Endothelial cell of hepatic sinusoid (primary cell): ENCODE data around the gene KCNMB4.

Experiments used
- in situ Hi-C: cut with HindIII; loops from 2 replicates; pipeline ENCODE4 v1.10.0; 2017; ENCODE audit warnings: low sequenced_read_pairs

Gene KCNMB4

DNA sequence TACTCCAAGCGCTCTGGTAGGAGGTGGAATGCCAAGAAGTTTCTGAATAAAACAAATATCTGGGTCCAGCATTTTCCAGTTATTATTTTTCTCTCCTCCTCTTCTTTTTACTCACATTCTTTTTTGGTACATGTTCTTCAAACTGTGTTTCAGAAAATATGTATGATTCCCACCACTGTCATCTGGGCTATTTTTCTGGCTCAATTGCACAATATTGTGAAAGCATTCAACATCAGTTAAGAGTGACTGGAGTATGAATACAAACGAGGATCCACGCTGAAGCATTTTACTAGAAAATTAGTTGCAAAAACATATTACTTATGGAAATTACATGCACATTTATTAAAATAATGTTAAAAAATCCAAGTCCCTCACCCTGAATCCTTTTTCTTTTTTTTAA, 61.5 kb downstream of the KCNMB4 start:
- in situ Hi-C loops, result no loop called here

DNA sequence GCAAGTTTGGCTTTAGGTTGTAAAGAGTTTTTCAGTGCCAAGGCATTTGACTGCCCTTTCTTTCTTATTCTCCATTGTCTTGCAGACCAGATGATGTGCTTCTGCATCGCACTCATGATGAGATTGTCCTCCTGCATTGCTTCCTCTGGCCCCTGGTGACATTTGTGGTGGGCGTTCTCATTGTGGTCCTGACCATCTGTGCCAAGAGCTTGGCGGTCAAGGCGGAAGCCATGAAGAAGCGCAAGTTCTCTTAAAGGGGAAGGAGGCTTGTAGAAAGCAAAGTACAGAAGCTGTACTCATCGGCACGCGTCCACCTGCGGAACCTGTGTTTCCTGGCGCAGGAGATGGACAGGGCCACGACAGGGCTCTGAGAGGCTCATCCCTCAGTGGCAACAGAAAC, 64.3 kb downstream of the KCNMB4 start:
- in situ Hi-C loops, result no loop called here

DNA sequence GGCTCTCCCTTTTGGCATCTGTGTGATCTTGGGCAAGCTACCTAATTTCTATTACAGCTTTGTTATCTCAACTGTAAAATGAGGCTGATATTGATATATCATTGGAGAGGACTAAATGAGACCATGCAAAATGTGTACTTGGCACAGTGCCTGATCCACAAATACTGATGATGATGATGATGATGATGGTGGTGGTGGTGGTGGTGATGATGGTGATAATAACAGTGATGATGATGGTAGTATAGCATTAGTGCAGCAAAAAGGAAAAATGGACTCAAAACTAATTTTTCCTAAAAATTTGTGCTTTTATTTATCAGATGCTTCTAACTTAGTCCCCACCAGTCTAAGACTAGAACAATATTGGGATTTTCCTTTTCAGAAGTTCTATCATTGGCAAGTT, 70.7 kb downstream of the KCNMB4 start:
- in situ Hi-C loops, result no loop called here

DNA sequence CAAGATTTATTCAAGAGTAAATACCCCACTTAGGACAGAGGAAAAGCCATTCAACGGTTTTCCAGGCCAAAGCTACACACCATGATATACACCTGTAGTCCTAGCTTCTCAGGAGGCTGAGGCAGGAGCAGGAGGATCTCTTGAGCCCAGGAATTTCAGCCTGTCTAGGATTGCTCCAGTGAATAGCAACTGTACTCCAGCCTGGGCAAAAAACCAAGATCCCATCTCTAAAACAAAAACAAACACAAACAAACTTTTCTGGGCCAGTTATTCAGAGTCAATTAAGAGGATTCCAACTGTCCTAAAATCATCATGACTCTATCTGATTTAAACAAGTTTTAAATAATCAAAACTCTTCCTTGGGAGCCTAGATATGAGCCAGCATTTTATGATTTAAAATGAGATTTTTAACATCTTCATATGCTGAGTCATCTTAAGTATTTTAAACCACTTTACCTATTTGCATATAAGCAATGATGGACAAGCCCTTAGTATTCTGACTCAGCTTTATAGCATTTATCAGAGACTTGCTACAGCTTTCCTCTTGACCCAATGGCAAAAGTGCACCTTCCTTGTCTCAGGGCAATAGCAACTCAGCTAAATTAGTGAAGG, 77.1 kb downstream of the KCNMB4 start:
- in situ Hi-C loops, result no loop called here

DNA sequence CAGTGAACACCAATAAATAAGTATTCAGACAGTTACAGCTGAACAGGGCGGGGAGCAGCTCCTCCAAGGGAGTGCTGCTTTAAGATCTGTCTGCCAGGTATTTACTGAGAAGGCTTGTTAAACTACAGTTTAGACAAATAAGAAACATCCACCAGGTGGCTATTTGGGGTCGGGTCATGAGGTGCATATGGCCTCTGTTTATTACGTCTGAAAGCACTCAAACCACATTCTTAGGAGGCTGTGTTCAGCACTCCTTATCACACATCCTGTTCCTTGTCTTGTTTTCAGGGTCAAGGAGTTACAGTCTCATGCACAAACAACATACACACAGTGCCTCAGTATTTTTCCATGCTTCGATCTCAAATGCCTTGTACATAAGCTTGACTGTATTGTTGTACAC, 78.8 kb downstream of the KCNMB4 start:
- in situ Hi-C loops, result no loop called here

DNA sequence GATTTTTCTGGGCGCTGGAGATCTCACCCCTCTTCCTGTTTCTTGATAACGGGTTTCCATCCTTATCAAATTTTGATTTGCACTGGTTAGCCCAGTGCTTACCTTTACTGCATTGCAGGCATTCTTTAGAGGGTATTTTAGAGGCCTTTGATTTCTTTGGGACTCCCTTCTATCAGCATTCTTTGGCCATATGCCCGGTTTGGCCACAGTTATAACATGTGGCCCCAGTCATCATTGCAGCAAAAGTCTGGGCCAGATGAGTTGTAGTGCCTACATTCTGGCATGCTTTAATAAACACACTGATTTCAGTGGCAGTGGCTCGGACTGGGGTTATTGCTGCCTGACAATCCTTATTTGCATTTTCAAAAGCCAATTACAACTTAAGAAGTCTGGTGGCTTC, 82.3 kb downstream of the KCNMB4 start:
- in situ Hi-C loops, result no loop called here

DNA sequence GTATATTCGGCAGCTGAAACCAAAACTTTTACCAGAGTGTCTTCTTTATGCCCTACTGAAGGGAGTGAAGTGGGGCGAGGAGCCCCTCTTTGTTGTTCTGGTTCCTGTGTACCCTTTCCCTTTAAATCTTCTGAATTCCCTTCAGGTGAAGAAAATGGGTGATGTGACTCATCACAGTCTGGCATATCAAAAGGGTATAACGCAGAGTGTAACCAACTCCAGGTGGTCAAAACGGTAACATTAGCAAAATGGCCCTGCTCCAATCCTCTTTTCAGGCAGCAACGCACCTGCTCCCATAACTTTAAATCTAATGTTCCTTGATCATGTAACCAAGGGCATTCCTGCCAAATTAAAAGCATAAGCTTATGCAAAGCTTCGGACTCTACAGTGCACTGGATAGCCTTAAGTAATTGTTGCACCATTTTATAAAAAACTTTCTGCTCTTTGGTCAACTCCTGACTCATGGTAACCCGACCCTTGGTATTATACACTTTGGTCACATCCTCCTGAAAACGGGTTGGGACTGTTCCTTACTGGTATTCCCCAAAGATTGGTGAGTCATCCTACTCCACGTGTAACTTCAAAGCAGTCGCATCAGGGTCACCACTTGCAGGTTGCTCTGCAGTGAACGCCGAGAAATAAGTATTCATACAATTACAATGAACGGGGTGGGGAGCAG, 83.1 kb downstream of the KCNMB4 start:
- in situ Hi-C loops, result no loop called here

DNA sequence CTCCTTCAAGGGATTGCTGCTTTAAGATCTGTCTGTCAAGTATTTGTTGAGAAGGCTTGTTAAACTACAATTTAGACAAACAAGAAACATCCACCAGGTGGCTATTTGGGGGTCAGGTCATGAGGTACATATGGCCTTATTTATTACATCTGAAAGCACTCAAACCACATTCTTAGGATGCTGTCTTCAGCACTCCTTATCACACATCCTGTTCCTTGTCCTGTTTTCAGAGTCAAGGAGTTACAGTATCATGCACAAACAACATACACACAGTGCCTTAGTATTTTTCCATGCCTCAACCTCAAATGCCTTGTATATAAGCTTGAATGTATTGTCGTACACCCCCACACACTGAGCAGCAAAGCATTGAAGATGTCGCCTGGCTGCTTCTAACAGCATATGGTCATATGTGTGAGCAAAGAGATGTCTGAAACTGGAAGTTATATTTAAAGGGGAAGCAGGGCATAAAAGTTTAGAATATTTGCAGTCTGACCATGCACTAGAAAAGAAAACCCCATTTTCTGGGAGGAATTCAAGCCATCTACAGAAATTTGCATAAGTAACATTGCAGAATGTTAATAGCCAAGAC, 83.8 kb downstream of the KCNMB4 start:
- in situ Hi-C loops, result no loop called here

DNA sequence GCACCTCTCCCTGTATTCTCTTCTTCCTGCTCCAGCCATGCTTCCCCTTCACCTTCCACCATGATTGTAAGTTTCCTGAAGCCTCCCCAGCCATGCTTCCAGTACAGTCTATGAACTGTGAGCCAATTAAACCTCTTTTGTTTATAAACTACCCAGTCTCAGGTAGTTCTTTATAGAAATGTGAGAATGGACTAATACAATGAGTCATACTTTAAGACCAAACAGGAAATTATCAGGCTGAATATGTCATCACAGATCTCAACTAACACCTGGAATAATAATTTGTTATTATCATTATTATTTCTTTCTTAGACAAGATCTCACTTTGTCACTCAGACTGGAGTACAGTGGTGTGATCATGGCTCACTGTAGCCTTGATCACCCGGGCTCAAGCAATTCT, 85.4 kb downstream of the KCNMB4 start:
- in situ Hi-C loops, result no loop called here

DNA sequence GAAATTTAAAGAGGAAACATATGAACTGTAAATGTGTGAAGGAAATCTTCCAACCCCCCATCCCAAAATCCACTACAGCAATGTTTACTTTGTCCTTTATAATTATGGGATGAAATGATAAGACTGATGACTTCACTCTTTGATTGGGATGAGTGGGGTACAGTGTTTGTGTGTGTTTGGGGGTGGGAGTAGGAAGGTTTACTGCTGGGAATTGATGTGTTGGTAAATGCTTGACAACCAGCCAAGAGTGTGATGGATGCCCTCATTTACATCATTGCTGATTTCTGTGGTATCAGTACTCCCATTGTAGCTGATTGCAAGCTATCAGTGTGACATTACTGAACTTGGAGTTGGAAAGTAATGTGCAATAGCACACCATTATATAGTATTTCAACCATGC, 90.9 kb downstream of the KCNMB4 start:
- in situ Hi-C loops, result no loop called here

DNA sequence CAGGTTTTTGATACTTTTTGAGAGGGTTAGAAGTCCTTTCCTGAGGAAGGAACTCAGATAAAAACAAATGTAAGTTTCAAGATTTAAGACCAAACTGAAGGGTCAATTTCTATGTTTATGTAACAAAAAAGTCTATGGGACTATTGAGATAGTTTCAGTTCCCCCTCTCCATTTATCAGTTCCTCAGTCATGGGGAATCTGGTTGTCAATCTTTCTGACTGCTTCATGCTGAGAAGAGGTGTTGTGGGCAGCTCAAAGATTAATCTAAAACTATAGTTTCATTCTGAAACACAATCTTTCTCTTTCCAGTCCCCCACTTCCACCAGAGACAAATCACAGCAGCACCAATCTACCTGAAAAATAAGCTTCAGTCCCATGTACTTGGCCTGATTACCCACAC, 93.7 kb downstream of the KCNMB4 start:
- in situ Hi-C loops, result no loop called here

DNA sequence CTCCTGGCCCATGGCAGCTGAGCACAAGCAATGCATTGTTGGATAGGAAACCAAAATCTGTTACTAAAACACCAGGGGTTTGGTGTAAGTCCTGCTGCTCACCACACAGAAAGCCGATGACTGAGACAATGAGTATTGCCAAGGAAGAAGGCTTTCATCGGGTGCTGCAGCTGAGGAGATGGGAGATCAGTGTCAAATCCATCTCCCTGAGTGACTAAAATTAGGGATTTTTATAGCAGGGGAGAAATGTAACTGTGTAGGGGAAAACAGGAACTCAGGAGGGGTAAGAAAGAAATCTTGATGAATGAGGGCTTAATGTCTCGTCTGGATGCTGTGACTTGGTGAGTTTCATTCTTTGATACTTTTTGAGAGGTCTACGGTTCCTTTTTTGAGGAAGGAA, 97.9 kb downstream of the KCNMB4 start:
- in situ Hi-C loops, result no loop called here

DNA sequence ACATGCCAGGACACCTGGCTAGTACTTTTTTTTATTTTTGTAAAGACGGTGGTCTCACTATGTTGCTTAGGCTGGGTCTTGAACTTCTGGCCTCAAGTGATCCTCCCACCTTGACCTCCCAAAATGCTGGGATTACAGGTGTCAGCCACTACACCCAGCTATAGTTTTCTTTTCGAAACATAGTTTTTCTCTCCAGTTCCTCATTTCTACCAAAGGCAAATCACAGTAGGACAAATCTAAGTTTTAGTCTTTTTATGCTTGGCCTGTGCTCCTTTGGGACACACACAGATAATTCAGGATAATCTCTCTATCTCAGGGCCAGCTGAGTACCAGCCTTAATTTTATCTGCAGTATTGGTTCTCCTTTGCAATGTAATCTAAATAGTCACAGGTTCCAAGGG, 100.7 kb downstream of the KCNMB4 start:
- in situ Hi-C loops, result no loop called here

DNA sequence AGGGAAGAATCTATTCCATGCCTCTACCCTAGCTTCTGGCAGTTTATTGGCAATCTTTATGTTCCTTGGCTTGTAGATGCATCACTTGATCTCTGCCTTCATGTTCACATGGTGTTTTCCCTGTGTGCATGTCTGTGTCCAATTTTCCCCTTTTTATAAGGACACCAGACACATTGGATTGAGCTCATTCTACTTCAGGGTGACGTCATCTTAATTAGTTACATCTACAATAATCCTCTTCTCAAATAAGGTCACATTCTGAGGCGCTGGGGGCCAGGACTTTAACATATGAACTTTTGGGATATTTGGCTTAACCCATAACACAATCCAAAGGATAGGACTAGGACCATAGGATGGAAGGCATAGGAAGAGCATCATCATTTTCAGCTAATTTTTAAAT, 101.4 kb downstream of the KCNMB4 start:
- in situ Hi-C loops, result no loop called here

DNA sequence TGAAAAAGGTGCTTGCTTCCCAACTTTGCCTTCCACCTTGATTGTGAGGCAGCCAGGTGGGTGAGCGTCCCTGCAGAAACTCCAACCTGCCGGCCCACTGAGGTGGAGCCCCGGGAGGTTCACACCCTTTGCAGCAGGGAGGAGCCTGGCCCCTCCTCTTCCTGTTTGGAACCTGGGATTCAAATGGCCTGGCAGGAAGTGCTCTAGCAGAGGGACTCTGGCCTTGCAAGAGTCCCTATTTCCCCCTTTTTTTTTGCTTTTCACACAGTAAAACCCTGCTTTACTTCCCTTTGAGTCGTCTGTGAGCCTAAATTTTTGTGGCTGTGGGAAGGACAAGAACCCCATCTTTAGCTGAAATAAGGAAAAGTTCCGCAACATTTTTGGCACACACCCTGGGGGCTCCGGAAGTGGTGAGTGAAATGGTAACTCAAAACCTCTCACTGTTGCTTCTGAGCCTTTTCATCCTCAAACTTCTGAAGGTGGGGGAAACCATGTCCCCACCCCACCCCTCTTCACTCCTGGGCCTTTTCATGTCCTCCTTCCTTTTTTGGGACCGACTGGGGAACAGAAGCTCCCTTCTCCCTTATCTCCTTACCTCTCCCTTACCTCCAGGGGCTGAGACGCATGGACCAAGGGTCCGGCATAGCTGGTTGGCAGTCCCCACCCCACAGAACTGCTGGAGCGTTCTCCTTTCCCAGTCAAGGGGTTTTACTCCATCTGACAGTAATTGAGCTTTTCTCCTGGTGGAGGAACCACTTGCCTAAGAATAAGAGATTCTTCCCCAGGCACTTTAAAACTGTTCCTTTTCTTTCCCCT, 102.0 kb downstream of the KCNMB4 start:
- in situ Hi-C loops, result no loop called here

DNA sequence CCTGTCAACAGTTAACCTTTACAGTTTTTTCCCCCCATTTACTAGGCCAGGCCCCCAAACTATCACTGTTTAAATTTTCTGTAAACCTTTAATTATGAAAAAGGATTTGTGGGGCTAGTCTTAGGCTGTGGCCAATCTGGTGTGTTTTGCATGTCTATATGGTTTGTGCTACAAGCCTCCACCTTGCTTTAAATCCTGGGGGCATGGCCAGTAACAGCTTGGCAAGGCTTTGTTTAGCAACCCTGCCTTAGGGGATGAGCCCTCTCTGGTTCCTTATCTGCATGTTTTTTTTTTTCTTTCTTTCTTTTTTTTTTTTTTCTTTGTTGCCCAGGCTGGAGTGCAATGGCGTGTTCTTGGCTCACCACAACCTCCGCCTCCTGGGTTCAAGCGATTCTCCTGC, 102.7 kb downstream of the KCNMB4 start:
- in situ Hi-C loops, result no loop called here

DNA sequence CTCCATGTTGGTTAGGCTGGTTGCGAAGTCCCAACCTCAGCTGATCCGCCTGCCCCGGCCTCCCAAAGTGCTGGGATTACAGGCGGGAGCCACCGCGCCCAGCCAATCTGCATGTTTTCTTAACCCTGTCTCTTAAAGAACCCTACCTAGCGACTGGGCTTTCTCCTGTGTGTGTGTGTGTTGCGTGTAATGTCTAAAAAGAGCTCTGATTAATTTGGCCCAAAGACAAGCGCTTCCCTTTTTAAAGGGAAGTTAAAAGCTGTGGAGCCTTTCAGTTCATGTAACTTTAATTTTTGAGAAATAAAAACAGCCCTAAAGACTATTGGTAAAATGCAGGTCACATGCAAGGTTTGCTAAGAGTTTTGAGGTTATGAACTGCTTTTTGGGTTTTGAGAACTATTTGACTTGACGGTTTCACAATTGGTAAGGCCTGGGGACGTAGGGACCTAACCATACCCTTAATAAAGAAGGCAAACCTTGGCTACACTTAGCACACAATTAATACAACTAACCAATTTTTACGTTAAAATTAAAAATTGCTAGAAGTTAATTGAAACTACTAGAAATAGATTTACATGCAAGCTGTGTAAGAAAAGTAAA, 103.2 kb downstream of the KCNMB4 start:
- in situ Hi-C loops, result no loop called here

DNA sequence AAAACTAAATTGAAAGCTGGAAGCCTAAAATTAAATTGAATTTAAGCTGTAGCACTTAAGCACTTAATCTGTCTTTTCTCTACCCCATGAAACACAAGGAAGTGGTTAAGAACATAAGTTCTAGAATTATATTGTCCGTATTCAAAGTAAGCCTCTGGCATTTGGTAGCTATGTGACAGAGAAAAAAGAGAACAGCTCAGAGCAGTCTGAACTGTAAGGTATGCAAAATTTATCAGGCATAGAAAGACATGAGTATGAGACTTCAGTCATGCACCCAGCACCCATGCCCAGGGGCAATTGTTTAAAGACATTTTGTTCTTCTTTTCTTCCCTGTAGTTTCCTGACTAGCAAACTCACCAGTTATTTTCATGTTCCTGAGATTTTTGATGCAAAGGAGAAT, 116.7 kb downstream of the KCNMB4 start:
- in situ Hi-C loops, result no loop called here
